ENCODE measurements around the gene GADD45A. TPM values are rescaled to one million over a fixed set of nuclear protein-coding genes. Genes with fewer than 3 reads are reported as not detected.
A peak's percentile ranks its signal among the peaks of the same experiment; 100 is the strongest.

The GADD45A gene
- total RNA-seq, 1 experiment from 2014 or later: 34.5 TPM

GRCh38 chr1:67723620-67724019 is 38.6 kb downstream of the GADD45A start:
- Mint-ChIP-seq H3K27me3 (ENCODE audit: low read depth) (no peaks in the 10 kb centered on the region), H3K4me1 (peaks cover 17% of the 10 kb centered on the region), H3K27ac (no peak overlapping the region), H3K36me3 (no peaks in the 10 kb centered on the region), H3K4me3 (no peak overlapping the region), H3K9me3 (no peaks in the 10 kb centered on the region)
- ATAC-seq (no peak), DNase-seq (ENCODE audit: low spot score) (no peak)
- ChIA-PET POLR2A (no interaction called here), CTCF (no interaction called here)
- TF ChIP-seq AFF4 (CRISPR knock-in tag; IDR thresholded peaks at IDR 0.05; ENCODE audit: borderline replicate concordance) (no peak), TCF7 (CRISPR knock-in tag; IDR thresholded peaks at IDR 0.05; ENCODE audit: low read depth) (no peak), ATF1 (CRISPR knock-in tag; IDR thresholded peaks at IDR 0.05) (no peak), NFE2L1 (CRISPR knock-in tag; IDR thresholded peaks at IDR 0.05) (no peak)

GRCh38 chr1:67724928-67725560 is 40.0 kb downstream of the GADD45A start:
- Mint-ChIP-seq H3K4me3 (no peak overlapping the region), H3K4me1 (peaks cover 15% of the 10 kb centered on the region), H3K9me3 (no peaks in the 10 kb centered on the region), H3K36me3 (no peaks in the 10 kb centered on the region), H3K27ac (peak overlapping the region; percentile 1; the same call in 1 of the 2 replicates), H3K27me3 (ENCODE audit: low read depth) (no peaks in the 10 kb centered on the region)
- ChIA-PET CTCF (no interaction called here), POLR2A (no interaction called here)
- ATAC-seq (no peak), DNase-seq (ENCODE audit: low spot score) (no peak)
- no peak for TF ChIP-seq ZNF138 (CRISPR knock-in tag; conservative IDR thresholded peaks at IDR 0.05)
- TF ChIP-seq NFYB (CRISPR knock-in tag; conservative IDR thresholded peaks at IDR 0.05; ENCODE audit: low read depth): no peak
- no peak for TF ChIP-seq NR3C1 (CRISPR knock-in tag; conservative IDR thresholded peaks at IDR 0.05; ENCODE audit: low read depth)
- no peak for TF ChIP-seq ZNF281 (CRISPR knock-in tag; IDR thresholded peaks at IDR 0.05)
- TF ChIP-seq ATF6 (CRISPR knock-in tag; IDR thresholded peaks at IDR 0.05): no peak
- TF ChIP-seq GABPB1 (CRISPR knock-in tag; IDR thresholded peaks at IDR 0.05): no peak
- TF ChIP-seq ARID4B (CRISPR knock-in tag; IDR thresholded peaks at IDR 0.05; ENCODE audit: borderline replicate concordance): no peak
- TF ChIP-seq KAT7 (CRISPR knock-in tag; IDR thresholded peaks at IDR 0.05; ENCODE audit: borderline replicate concordance): no peak
- no peak for TF ChIP-seq CTCF (IDR thresholded peaks at IDR 0.05)
- TF ChIP-seq NFATC4 (CRISPR knock-in tag; IDR thresholded peaks at IDR 0.05): no peak
- TF ChIP-seq ZNF671 (CRISPR knock-in tag; IDR thresholded peaks at IDR 0.05): no peak

All from WTC11 (cell line).